GM18517 (cell line): ENCODE data around the gene DDX41.
A peak's percentile ranks its signal among the peaks of the same experiment; 100 is the strongest.
"Not testable (repeated sequence)": the region's sequence is repeated elsewhere in the genome, so short reads cannot be mapped to it uniquely, and the experiment has no call there.

Experiments used
- ATAC-seq: cut with Tn5 transposase; IDR thresholded peaks from one replicate; pipeline ENCODE4 v1.9.1; 2021; ENCODE audit warnings: mild to moderate bottlenecking, moderate library complexity; ENCODE audit not compliant: unreplicated experiment

Gene DDX41

GRCh38 chr5:177516601-177517568, at the start of gene DDX41:
Gene DDX41, minus strand, starts transcription at chr5:177516961. Its CDS starts 16 bp downstream, at chr5:177516945.
- ATAC-seq = peak; percentile 88

GRCh38 chr5:177565046-177565445, 48.3 kb upstream of the DDX41 start:
- no peak for ATAC-seq

GRCh38 chr5:177559446-177559941, 42.7 kb upstream of the DDX41 start:
- not testable (repeated sequence) for ATAC-seq

- ATAC-seq = no peak
These were observed 41.0 kb upstream of the DDX41 start for GRCh38 chr5:177557796-177558195.

- ATAC-seq = no peak
These were observed 40.4 kb upstream of the DDX41 start for GRCh38 chr5:177557041-177557647.

GRCh38 chr5:177555665-177556064, 38.9 kb upstream of the DDX41 start:
- no peak for ATAC-seq

- ATAC-seq = no peak
These were observed 38.5 kb upstream of the DDX41 start for GRCh38 chr5:177555228-177555627.

- ATAC-seq = peak; percentile 78
These were observed 37.8 kb upstream of the DDX41 start, which contains the start of gene FAM193B for GRCh38 chr5:177554474-177555111. Gene FAM193B, minus strand, starts transcription at chr5:177554563. Its CDS starts 105 bp downstream, at chr5:177554458.

GRCh38 chr5:177553671-177554429, 37.1 kb upstream of the DDX41 start:
- peak; percentile 20 for ATAC-seq

- no peak for ATAC-seq
These were observed 36.2 kb upstream of the DDX41 start for GRCh38 chr5:177552839-177553455.

GRCh38 chr5:177550122-177550521, 33.4 kb upstream of the DDX41 start:
- ATAC-seq = no peak

GRCh38 chr5:177548495-177548894, 31.7 kb upstream of the DDX41 start:
- ATAC-seq = no peak

- ATAC-seq = no peak
These were observed 31.0 kb upstream of the DDX41 start for GRCh38 chr5:177547736-177548135.

GRCh38 chr5:177546258-177546741, 29.5 kb upstream of the DDX41 start:
- ATAC-seq = no peak

GRCh38 chr5:177545487-177546257, 28.9 kb upstream of the DDX41 start:
- no peak for ATAC-seq

- no peak for ATAC-seq
These were observed 26.2 kb upstream of the DDX41 start for GRCh38 chr5:177542816-177543465.

GRCh38 chr5:177540438-177540837, 23.7 kb upstream of the DDX41 start:
- no peak for ATAC-seq

- ATAC-seq = no peak
These were observed 22.6 kb upstream of the DDX41 start for GRCh38 chr5:177539411-177539810.

GRCh38 chr5:177538876-177539275, 22.1 kb upstream of the DDX41 start:
- ATAC-seq = no peak
